HS-5 (cell line): ENCODE results near the gene TRIM40.
A peak's percentile ranks its signal among the peaks of the same experiment; 100 is the strongest.
"Not testable (repeated sequence)": the region's sequence is repeated elsewhere in the genome, so short reads cannot be mapped to it uniquely, and the experiment has no call there.

ENCODE experiments used
- DNase-seq: peaks from one replicate; pipeline ENCODE4 v3.0.0-alpha.2; 2012; ENCODE audit warnings: low read depth

Gene TRIM40

DNA sequence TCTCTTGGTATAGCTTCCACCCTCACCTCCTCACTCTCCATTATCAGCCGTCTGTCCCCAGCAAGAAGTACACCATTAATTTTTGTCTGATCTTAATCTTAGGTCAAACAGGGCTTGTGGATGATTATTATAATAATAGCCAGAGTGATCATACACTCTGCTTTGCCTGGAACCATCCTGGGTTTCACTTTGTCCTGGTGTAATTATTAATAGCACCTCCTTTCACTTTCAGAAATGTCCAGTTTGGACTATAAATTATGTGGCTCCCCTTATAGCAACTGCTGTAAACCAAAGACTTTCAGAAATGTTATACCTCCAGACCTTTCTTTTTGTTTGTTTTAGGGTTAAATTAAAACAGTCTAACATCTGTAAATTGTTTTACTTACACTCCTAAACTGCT is 22.1 kb upstream of the TRIM40 start:
- DNase-seq: no peak

DNA sequence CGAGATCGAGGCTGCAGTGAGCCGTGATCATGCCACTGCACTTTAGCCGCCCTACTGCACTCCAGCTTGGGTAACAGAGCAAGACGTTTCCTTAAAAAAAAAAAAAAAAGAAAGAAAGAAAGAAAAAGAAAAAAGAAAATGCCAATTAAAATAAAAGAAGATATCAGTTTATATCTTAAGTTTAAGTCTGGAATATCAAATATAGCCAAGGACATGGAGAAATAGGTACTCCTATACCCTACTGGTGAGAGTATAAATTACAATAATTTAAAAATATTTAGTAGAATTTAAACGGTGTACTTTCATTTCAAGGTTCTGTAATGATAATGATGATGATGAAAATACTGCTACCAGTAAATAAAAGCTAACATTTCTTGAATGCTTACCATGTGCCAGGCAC is 19.2 kb upstream of the TRIM40 start:
- DNase-seq: no peak

DNA sequence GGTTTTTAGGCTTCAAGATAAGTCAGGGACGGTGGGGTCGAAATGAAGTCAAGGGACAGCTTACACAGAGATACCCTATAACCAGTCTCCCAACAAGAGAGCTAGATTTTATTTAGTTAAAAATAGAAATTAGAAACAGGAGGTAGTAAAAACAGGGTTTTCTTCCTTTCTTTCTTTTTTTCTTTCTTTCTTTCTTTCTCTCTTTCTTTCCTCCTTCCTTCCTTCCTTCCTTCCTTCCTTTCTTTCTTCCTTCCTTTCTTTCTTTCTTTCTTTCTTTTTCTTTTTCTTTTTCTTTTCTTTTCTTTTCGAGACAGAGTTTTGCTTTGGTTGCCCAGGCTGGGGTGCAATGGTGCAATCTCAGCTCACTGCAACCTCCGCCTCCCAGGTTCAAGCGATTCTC is 17.2 kb upstream of the TRIM40 start:
- not testable (repeated sequence) for DNase-seq

DNA sequence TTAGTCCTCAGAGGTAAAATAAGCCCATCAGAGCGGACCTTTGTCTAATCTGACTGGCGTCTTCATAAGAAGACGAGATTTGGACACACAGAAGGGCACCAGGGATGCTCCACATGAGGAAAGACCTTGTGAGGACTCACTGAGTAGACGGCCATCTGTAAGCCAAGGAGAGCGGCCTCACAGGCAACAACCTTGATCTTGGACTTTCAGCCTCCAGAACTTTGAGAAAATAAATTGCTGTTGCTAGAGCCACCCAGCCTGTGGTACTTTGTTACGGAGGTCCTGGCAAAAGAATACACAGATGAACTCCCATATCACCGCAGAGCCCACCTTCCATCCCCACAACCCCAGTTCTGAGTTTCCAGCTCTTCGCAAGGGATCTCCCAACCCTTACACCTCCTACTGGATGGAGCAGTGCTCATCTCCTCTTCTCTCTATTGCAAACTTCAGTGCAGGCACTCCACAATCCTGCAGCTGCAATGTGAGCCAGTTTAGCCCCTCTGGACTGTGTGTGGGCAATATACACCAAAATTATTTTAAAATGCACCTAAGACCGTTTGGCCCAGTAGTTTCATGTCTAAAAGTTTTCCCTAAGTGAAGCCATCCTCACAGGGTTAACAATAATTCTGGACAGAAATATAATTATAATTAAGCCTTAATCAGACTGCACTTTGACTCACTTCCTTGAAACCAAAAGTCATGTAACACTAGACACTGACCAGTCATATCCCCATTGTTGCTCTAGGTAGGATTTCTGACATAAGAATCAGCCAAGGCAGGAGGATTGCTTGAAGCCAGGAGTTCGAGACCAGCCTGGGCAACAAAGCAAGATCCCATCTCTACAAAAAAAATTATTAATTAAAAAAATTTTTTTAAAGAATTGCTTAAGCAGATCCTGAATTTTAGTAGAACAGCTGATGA is 14.2 kb upstream of the TRIM40 start:
- no peak for DNase-seq

DNA sequence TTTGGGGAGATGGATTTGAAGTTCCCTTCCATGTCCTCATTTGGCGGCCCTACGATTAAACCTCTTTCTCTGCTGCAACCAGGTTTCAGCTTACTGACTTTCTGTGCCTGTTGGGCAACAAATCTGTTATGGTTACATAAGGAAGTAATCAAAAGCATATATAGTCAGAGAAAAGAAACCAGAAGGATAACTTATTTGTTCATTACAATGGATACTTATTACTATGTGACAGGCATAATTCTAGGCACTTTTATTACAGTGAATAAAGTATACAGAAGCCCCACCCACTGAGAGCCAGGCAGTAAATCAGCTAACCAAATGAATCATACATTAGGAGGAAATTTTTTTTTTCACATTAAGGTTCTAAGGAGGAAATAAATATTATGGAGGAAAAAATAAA is 13.4 kb upstream of the TRIM40 start:
- no peak for DNase-seq

DNA sequence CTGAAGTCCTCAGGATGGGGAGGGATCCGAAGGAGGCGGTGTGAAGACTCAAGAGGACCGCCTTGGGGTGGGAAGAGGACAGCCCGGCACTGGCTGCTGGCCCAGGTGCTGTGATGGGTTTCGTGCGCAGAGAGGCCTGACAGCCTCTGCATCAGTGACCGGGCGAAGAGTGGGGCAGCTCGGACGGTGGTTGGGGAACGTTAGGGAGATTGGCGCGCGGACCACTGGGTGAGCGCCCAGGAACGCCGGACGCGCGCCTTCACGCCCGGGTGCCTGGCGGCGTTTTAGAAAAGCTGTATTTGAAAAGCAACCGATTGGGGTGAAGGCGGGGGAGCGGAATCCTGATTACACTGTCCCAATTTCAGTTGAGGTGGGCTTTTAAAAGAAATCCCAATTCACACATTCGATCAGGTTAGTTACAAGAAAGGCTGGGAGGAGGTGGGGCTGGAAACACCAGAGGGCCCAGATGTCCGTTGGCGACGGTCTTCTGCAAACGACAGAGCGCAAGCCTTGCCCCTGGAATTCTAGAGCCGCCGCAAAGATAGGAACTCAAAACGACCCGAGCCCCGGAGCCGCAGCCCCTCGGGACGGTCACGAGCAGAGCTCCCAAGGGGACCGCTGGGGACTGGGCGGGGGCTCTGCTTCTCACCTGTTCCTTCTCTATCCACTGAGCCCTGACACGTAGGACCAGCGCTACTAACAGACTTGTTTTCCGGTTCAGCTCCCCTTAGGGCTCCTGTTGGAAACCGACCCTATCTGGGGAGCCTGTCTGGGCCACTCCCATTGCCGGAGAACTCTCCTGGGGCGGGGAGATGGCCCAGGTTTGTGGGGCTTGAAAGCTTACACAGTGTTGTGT is 8.5 kb upstream of the TRIM40 start:
- no peak for DNase-seq

DNA sequence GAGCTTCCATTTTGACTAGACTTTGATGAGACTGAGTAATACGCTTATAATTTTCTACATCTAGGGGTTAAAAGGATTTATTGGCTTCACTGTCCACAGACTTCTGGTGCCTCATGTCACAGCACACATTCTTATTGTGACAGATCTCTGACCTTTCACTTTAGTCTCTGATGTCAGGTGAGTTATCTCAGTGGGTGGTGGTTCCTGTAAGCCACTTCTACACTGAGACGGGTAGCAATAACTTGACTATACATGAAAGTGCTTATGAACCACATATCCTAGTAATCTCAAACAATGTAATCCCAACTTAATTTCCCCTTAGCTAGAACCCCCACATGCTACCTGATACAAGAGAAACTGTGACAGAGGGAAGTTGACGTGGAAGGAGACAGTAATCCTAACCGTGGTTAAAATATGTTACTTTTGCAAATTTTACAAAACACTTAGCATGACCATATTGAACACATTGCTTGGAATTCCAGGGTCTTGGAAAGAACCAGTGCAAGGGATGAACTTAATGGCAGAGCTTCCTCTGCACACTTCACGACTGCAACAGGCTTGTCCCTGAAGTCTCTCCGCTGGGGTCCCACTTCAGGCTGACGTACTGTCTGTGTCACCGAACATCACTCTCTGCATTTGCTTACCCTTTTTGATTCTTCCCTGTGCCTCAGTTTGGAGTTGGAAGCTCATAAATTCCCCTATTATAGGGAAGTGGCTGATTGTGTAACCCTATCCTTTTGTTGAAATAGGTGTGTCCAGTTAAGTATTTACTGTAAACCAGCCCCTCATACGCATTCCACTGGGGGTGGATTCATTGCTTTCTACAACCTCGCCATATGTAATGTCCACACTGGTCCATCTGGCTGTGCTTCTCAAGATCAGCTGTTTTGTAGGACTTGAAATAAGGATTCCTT is 6.4 kb upstream of the TRIM40 start:
- DNase-seq: no peak

DNA sequence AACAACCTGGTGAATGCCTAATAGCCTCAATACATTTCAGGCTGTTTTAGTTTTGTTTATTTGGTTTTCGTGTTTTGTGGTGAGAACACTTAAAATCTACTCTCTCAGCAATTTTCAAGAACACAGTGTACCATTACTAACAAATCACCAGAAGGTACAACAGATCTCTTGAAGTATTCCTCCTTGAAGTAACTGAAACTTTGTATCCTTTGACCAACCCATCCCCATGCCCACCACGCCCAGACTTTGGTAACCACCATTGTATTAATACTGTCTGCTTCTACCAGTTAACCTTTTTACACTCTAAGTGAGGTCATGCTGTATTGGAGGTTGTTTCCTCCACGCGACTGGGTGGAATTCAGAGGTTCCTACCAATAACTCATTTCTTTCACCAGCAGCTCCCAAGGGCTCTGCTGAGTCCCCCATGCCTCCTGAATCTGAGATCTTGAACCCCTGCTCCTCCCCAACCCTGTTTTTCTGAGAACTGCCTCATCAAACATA is 5.7 kb upstream of the TRIM40 start:
- no peak for DNase-seq

DNA sequence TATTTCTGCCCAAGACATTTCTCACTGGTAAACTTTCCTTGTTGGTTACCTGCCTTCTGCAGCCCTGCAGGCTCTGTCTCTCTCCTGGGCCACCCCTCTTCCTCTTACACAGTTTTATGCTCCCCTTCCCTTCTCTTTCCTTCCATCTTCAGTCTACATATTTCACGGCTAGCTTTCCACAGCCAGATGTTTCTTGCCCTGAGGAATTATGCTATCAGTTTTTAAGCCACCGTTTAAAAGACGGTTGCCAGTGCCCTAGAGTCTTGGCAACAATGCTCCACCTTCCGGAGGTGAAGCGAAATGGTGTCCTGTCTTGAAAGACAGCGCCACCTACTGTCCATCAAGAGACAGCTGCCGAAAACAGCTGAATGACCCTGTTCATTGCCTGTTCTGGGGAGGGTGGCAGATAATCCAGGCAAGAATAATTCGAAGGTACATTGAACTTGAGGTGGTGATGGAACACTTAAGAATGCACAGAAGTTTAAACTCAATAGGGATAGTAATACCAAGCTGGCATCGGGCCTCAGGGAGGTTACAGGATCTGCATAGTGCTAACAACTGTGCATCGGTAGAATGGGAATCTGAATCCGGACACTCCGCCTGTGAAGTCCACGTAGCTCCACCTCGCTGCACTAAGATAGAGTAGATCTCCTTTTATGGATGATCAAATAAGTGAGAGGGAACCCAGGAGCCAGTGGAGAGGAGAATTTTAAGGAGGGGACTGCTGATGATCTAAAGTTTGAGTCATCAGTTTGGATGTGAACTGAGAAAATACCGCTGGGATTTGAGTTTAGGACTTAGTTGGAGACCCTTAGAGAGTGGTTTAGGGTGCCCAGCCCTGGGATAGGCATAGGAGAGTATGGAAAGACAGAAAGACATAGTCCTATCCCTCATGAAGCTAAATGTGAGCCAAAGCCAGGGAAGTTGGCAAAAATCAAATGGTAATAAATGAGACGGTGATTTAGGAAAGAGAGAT is 4.8 kb upstream of the TRIM40 start:
- DNase-seq: peak; percentile 49

DNA sequence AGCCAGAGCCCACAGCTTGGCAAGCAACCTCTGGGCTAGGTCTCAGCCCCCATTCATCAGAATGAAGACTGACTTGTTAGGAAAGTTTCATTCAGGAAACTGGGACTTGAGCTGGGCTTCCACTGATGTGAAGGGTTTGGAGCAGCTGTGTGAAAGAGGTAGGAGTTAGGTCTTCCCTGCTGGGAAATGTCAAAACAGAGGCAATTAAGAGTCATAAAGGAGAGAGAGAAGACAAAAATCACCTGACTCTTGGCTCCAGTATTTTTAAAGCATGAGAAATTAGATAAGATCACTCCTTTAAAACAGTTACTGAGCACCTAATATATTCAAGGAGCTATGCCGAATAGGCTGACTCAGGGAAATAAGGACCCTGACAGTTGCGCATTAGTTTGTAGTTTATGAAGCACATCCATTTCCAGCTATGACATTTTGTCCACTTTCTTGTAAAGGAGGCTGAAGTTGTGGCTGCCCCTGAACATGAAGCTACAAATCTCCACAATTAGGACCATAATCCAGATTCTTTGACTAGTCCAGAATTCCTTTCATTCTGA is 3.9 kb upstream of the TRIM40 start:
- no peak for DNase-seq

DNA sequence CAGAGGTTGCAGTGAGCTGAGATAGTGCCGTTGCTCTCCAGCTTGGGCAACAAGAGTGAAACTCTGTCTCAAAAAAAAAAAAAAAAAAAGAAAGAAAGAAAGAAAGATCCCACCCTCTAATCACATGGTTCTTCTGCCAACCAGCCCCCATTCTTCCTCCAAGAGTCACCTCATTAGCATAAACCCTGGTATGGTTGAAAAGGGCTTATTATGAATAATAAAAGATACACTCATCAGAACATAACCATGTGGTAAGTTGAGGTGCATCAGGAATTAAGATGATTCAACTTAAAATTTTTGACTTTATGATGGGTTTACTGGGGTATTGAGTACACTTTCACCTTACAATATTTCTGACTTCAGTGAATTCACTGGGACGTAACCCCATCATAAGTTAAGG is 793 bp upstream of the TRIM40 start:
- peak; percentile 18 for DNase-seq

DNA sequence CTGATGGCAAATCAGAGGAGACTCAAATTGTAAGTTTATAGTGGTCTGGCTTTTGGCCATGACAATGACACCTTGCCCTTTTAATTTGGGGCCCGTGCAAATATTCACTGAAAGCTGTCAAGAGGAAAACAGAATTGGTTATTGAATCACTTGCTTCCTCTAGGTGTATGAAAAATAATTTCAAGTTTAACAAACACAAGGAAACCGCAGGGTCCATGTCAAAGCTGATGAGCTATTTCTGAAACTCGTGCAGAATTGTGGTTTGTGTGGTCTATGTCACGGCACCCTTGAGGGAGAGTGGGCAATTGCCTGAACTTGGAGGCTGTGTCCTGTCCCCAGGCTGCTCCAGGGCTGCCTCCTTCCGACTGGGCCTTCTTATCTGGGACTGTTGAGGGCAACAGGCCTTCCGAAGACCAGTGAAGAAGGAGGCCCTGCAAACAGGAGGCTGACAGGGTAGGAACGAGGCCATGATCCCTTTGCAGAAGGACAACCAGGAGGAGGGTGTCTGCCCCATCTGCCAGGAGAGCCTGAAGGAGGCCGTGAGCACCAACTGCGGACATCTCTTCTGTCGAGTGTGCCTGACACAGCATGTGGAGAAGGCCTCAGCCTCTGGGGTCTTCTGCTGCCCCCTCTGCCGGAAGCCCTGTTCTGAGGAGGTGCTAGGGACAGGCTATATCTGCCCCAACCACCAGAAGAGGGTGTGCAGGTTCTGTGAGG is 788 bp downstream of the TRIM40 start:
- no peak for DNase-seq

DNA sequence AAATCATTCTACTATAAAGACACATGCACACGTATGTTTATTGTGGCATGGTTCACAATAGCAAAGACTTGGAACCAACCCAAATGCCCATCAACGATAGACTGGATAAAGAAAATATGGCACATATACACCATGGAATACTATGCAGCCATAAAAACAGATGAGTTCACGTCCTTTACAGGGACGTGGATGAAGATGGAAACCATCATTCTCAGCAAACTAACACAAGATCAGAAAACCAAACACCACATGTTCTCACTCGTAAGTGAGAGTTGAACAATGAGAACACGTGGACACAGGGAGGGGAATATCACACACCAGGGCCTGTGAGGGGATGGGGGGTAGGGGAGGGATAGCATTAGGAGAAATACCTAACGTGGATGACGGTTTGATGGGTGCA is 4.3 kb downstream of the TRIM40 start:
- DNase-seq: not testable (repeated sequence)

DNA sequence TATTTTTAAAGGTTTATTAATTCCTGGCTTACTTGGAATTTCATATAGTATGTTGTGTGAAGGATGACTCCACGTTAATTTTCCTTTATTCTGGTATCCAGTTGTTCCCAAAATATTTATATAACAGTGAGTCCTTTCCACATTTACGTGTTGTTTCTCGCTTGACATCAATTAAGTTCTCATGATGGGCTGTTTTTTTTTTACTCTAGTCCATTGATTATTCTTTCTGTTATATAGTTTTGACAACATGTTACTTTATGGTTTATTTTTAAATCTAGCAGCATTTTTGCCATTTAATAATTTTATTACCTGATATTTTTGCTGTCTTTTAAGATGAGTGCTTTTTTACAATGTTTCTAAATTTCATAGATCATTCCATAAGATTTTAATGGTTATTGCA is 6.7 kb downstream of the TRIM40 start:
- no peak for DNase-seq

DNA sequence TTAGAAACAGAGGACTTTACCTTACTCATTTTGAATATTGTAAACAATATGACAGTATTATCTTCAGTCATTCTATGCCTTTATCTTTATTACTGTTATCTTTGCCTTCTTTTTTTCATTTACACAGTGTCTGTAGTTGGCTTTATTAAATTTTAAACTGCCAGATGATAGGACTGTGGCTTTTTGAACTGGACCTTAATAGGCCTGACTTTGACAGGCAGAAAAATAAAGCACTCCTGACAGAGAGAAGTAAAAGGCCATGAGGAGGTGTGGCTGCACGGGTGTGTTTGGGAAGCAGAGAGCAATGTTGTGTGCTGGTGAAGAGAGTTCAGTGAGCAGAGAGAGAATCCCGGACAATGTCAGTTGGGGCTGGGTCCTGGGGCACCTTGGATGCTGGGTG is 7.8 kb downstream of the TRIM40 start:
- no peak for DNase-seq

DNA sequence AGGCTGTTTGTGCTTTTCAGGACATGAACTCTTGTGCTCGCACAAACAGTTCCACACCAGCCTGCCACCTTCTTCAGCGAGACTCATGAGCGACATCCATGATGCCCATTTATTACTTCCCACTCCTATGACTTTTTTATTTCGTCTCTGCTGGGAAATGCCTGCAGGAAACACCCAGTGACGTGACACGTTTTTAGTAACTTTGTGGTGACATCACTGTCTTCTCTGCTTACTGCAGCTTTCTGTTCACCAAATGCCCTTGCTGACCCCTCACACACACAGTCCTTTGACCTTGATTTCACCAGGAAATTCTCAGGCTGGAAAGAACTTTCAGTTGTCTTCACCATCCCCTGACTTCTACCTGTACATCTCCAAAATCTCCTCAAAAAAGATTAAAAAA is 8.9 kb downstream of the TRIM40 start:
- no peak for DNase-seq

DNA sequence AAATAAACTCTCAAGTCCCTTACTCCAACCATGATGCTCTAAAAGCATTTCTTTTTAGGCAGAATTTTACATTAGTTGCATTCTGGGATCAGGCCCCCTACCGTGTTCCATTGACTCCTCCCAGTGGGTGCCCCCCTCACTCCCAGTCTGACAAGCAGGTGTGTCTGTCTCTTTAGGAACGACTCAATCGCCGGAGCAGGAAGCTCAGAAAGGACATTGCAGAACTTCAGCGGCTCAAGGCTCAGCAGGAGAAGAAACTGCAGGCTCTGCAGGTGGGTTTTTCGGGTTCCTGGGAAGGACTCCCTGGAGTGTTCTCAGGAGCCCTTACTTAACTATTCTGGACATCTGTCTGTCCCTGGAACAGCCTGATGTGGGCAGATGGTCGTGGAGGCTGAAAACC is 9.9 kb downstream of the TRIM40 start:
- no peak for DNase-seq

DNA sequence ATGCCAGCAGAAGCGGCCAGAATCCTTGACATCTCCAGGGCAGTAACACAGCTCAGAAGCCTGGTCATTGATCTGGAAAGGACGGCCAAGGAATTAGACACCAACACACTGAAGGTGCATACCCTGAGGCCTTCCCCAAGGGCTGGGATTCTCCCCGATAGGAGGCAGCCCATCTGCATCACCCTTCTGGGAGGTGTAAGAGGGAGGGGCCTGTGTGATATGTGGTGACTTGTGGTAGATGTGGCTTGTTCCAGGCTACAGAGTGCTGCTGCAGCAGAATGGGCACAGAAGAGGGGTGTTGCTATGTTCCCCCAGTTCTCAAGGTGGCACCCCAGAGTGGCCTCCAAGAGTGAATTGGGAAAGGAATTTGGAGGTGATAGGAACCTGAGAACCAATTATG is 11.2 kb downstream of the TRIM40 start:
- no peak for DNase-seq

DNA sequence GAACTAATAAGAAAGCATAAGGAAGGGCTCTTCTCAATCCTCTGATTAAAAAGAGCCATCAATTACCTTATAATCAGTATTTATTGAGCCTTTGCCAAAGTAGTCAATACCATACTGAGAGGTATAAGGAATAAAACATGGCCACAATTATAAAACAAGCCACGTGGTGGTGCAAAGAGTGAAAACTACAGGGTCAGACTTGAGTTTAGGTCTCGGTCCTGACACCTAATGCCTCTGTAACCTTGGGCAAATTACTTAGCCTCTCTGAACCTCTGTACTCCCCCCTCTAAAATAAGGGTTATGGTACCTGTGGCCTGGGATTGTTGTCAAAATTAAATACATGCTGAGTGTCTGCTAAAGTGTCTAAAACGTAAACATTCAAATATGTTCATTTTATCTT is 13.3 kb downstream of the TRIM40 start:
- no peak for DNase-seq
